Heart left ventricle (tissue), 16 donors: ENCODE data around the gene CTSH. TPM values are rescaled to one million over a fixed set of nuclear protein-coding genes. Genes with fewer than 3 reads are reported as not detected.

Source experiments
- ATAC-seq, 4 donors: fragments of 200-7000 bp; cut with Tn5 transposase; one replicate each; pipeline ENCODE4 v1.9.1; 2020 to 2022; ENCODE audit warnings: moderate library complexity in 4 of 4, mild to moderate bottlenecking in 3 of 4, moderate number of reproducible peaks in 1 of 4
- DNase-seq, 5 donors: peaks; one replicate each; pipeline ENCODE4 v3.0.0-alpha.2; 2020
- H3K27ac ChIP-seq, 12 donors: fragments of 200-600 bp; sonication (generic) in 4 of 12; one replicate each; pipeline versions ENCODE4 v1.5.0 to v1.8.0; 2016 to 2022; ENCODE audit warnings: mild to moderate bottlenecking in 2 of 12
- H3K27me3 ChIP-seq, 9 donors: fragments of 200-600 bp; sonication (generic) in 2 of 9; one replicate each; pipeline versions ENCODE4 v1.5.1 to v1.8.0; 2016 to 2022; ENCODE audit warnings: mild to moderate bottlenecking in 3 of 9
- H3K36me3 ChIP-seq, 9 donors: fragments of 200-600 bp; sonication (generic) in 2 of 9; one replicate each; pipeline versions ENCODE4 v1.5.0 to v1.8.0; 2018 to 2022; ENCODE audit warnings: mild to moderate bottlenecking in 2 of 9
- H3K4me1 ChIP-seq, 12 donors: fragments of 200-600 bp; sonication (generic) in 4 of 12; one replicate each; pipeline versions ENCODE4 v1.5.0 to v1.8.0; 2016 to 2022; ENCODE audit warnings: mild to moderate bottlenecking in 3 of 12
- H3K4me3 ChIP-seq, 12 donors: fragments of 200-600 bp; sonication (generic) in 4 of 12; one replicate each; pipeline versions ENCODE4 v1.5.0 to v1.8.0; 2017 to 2022; ENCODE audit warnings: mild to moderate bottlenecking in 9 of 12, moderate library complexity in 4 of 12
- H3K9me3 ChIP-seq, 12 donors: fragments of 200-600 bp; sonication (generic) in 4 of 12; one replicate each; pipeline versions ENCODE4 v1.5.0 to v1.8.0; 2016 to 2022; ENCODE audit warnings: mild to moderate bottlenecking in 1 of 12
- CTCF ChIP-seq, 12 donors: fragments of 200-600 bp; sonication (generic) in 4 of 12; IDR thresholded peaks; one replicate each; pipeline versions ENCODE4 v1.5.0 to v1.8.0; 2018 to 2022; ENCODE audit warnings: antibody characterized with exemption in 12 of 12, mild to moderate bottlenecking in 5 of 12
- POLR2A ChIP-seq, 2 donors: fragments of 450-650 bp; IDR thresholded peaks; one replicate each; pipeline ENCODE4 v1.6.1; 2017; ENCODE audit warnings: antibody characterized with exemption in 2 of 2, mild to moderate bottlenecking in 2 of 2, moderate library complexity in 2 of 2
- WGBS, 4 donors: extraction: QIAGEN DNeasy Blood & Tissue Kit in 2 of 4; methylation state at CpG; one replicate each; pipeline versions ENCODE4 v1.1.5 to v1.1.7; 2013 to 2018; 5-methylcytosine and 5-hydroxymethylcytosine counted together
- intact Hi-C, 10 donors: fragments of 100-400 bp; cut with DNase I; formaldehyde crosslinking; loops; one replicate each; pipeline versions ENCODE4 v1.11.1 to v1.14.2; 2022
- polyA plus RNA-seq, 2 donors: library from polyadenylated mRNA; stranded (reverse); fragments of 200-250 nt; gene quantifications; one replicate each; pipeline ENCODE4 v1.2.3, GENCODE V29; 2013
- total RNA-seq, 9 donors: library from RNA; depleted of rRNA in 2 of 9; stranded (reverse); fragments of >200 nt in 2 of 9; fragmentation: NEBNext Ultra II Directional in 3 of 9; extraction: Animal tissue kit (Norgen Biotek cat#: 25700) in 3 of 9; gene quantifications; one replicate each; pipeline versions ENCODE4 v1.1.0 to v1.2.4, GENCODE V29; 2016 to 2023
- donor health status: ischemic (EF 13 %, LVEDD 7.1; RV severe dilation, severe dysfunction).
- donor health status: healthy with polysubstance abuse.
- donor health status: DM: no; HTN: yes; CAD: no.
- donor health status: DM: no; HTN: no; CAD: no.
- donor health status: ischemic (EF 25% LVEDD 6.9; RV normal size, moderate dysfunction).
- donor health status: ischemic (EF 25% LVEDD 5.7; RV mildly dilated, moderate dysfunction).
- donor health status: healthy.
- donor health status: DM: yes; HTN: yes; CAD: no.
- donor health status: ischemic (EF 35%, LVEDD 5.7; RV mildly dilated, moderate dysfunction).
- donor health status: nonischemic (EF 11% LVEDD 7.7; RV severe dilation, severe dysfunction).
- donor health status: DM: yes; HTN: yes; CAD: no.
- donor health status: PGD.
- donor health status: ischemic (EF 29% LVEDD 5.4; RV normal size, mild dysfunction).
- donor health status: nonischemic (EF 23%, LVEDD 6.1; RV moderate dilation, normal function).

The CTSH gene
- total and polyA plus RNA-seq, 11 donors = 27.8 to 165 (median 82.4) TPM

- Histone ChIP-seq H3K4me3 (no peak overlapping the region), H3K27ac (peak overlapping the region; percentile 6 to 89 (median 59)), H3K27me3 (no peaks in the 10 kb centered on the region), H3K36me3 (peaks cover 0 to 72% (median 17%) of the 10 kb centered on the region in 9 donors), H3K9me3 (no peaks in the 10 kb centered on the region), H3K4me1 (peaks cover 3 to 78% (median 46%) of the 10 kb centered on the region in 12 donors)
- intact Hi-C loops = no loop called here
- peak in 1 of 12 donors; percentile 28 for TF ChIP-seq CTCF (IDR thresholded peaks at IDR 0.05)
- no peak for TF ChIP-seq POLR2A (IDR thresholded peaks at IDR 0.05)
- DNase-seq (peak in 2 of 5 donors; percentile 47), ATAC-seq (peak in 3 of 4 donors; percentile 36 to 54 (median 38))
- WGBS, 4 donors = 45 to 64% (median 51%) methylated on average over 20 of the region's 20 CpGs
These were observed 10.8 kb downstream of the CTSH start for GRCh38 chr15:78933823-78934654.

GRCh38 chr15:78933187-78933822 is 11.5 kb downstream of the CTSH start:
- WGBS, 4 donors = 73 to 83% (median 77%) methylated on average over 12 of the region's 12 CpGs
- no peaks in the 10 kb centered on the region for H3K9me3 ChIP-seq
- intact Hi-C loops = no loop called here
- no peak overlapping the region for H3K4me3 ChIP-seq
- peaks cover 3 to 71% (median 41%) of the 10 kb centered on the region in 12 donors for H3K4me1 ChIP-seq
- DNase-seq = no peak
- H3K36me3 ChIP-seq = peaks cover 0 to 73% (median 17%) of the 10 kb centered on the region in 9 donors
- H3K27ac ChIP-seq = peak overlapping the region in 11 of 12 donors; percentile 6 to 89 (median 62)
- no peak for ATAC-seq
- no peak for TF ChIP-seq CTCF (IDR thresholded peaks at IDR 0.05)
- no peak for TF ChIP-seq POLR2A (IDR thresholded peaks at IDR 0.05)
- no peaks in the 10 kb centered on the region for H3K27me3 ChIP-seq

- Histone ChIP-seq H3K27ac (no peak overlapping the region), H3K9me3 (no peaks in the 10 kb centered on the region), H3K36me3 (peaks cover 0 to 81% (median 26%) of the 10 kb centered on the region in 9 donors), H3K4me3 (no peak overlapping the region), H3K4me1 (peaks cover 0 to 61% (median 31%) of the 10 kb centered on the region in 12 donors), H3K27me3 (no peaks in the 10 kb centered on the region)
- ATAC-seq (no peak), DNase-seq (no peak)
- WGBS, 4 donors = 75 to 87% (median 84%) methylated on average over 11 to 13 of the region's 13 CpGs
- TF ChIP-seq POLR2A (IDR thresholded peaks at IDR 0.05) (no peak), CTCF (IDR thresholded peaks at IDR 0.05) (no peak)
- intact Hi-C loops = no loop called here
These were observed 12.5 kb downstream of the CTSH start for GRCh38 chr15:78932258-78932808.
